Measurements from ENCODE around the gene RABGAP1. TPM values are rescaled to one million over a fixed set of nuclear protein-coding genes. Genes with fewer than 3 reads are reported as not detected.

The RABGAP1 gene
- total and polyA plus RNA-seq, 7 donors, result 15.5 to 57.9 (median 33.6) TPM

DNA sequence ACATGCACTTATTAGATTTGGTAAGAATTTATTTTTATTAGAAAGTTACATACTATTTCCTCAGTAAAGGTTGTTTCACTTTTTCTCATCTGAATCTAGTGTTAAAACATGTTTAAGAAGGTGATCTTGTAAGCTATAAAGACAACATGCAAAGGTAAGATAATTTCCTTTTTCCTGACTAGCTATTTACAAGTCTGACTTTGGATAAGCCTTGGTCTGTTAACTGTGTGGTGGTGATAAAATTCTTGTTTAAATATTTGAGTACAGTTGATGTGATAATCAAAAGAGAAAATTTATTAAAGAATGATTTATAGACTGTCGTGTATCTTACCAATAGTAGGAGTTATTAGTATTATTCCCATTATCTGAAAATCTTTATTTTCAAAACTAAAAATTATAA, 55.8 kb downstream of the RABGAP1 start:
- no peak overlapping the region for H3K27ac ChIP-seq
- H3K27me3 ChIP-seq (ENCODE audit: insufficient read depth in 3 of 3, low read length in 2 of 3), result no peaks in the 10 kb centered on the region
- intact Hi-C loops (cut with DNase I), result loop anchor here in 1 of 2 donors (10.0 kb wide), 1 partner anchor 62 kb away; the partner anchor contains the start of gene ZBTB26
- DNase-seq, result no peak
- peaks cover 0 to 62% of the 10 kb centered on the region in 2 donors for H3K36me3 ChIP-seq (ENCODE audit: insufficient read depth in 1 of 2, low read depth in 1 of 2)
- H3K4me3 ChIP-seq, result no peak overlapping the region
- TF ChIP-seq, protein P1, sequence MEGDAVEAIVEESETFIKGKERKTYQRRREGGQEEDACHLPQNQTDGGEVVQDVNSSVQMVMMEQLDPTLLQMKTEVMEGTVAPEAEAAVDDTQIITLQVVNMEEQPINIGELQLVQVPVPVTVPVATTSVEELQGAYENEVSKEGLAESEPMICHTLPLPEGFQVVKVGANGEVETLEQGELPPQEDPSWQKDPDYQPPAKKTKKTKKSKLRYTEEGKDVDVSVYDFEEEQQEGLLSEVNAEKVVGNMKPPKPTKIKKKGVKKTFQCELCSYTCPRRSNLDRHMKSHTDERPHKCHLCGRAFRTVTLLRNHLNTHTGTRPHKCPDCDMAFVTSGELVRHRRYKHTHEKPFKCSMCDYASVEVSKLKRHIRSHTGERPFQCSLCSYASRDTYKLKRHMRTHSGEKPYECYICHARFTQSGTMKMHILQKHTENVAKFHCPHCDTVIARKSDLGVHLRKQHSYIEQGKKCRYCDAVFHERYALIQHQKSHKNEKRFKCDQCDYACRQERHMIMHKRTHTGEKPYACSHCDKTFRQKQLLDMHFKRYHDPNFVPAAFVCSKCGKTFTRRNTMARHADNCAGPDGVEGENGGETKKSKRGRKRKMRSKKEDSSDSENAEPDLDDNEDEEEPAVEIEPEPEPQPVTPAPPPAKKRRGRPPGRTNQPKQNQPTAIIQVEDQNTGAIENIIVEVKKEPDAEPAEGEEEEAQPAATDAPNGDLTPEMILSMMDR (IDR thresholded peaks at IDR 0.05), result no peak
- no peaks in the 10 kb centered on the region for H3K4me1 ChIP-seq
- no peaks in the 10 kb centered on the region for H3K9me3 ChIP-seq
- ATAC-seq, result no peak
- WGBS, 3 donors, result 94 to 96% (median 94%) methylated on average over 1 of the region's 1 CpG

DNA sequence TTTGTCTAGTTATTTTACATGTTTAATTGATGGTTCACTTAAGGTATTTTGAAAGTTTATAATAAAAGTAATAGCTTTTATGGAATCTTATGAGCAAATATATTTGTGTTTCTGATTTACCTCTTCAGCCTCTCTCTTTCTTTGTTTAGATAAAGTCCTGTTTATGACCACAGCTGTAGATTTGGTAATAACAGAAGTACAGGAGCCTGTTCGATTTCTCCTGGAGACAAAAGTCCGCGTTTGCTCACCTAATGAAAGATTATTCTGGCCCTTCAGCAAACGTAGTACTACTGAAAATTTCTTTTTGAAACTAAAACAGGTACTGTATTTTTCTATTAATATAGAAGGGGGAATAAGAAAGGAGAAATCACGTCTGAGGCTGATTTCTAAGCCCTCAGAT, 57.6 kb downstream of the RABGAP1 start:
- H3K27ac ChIP-seq, result no peak overlapping the region
- no peak for DNase-seq
- 89 to 94% (median 89%) methylated on average over 5 of the region's 5 CpGs for WGBS, 3 donors
- TF ChIP-seq, protein P1 (IDR thresholded peaks at IDR 0.05), result no peak
- ATAC-seq, result no peak
- no peak overlapping the region for H3K4me3 ChIP-seq
- H3K9me3 ChIP-seq, result no peaks in the 10 kb centered on the region
- peaks cover 2% of the 10 kb centered on the region for H3K4me1 ChIP-seq
- H3K36me3 ChIP-seq (ENCODE audit: insufficient read depth in 1 of 2, low read depth in 1 of 2), result peaks cover 0 to 69% of the 10 kb centered on the region in 2 donors
- no peaks in the 10 kb centered on the region for H3K27me3 ChIP-seq (ENCODE audit: insufficient read depth in 3 of 3, low read length in 2 of 3)
- intact Hi-C loops (cut with DNase I), result loop anchor here in 1 of 2 donors (10.0 kb wide), 1 partner anchor 64 kb away; the partner anchor contains the start of gene ZBTB26

DNA sequence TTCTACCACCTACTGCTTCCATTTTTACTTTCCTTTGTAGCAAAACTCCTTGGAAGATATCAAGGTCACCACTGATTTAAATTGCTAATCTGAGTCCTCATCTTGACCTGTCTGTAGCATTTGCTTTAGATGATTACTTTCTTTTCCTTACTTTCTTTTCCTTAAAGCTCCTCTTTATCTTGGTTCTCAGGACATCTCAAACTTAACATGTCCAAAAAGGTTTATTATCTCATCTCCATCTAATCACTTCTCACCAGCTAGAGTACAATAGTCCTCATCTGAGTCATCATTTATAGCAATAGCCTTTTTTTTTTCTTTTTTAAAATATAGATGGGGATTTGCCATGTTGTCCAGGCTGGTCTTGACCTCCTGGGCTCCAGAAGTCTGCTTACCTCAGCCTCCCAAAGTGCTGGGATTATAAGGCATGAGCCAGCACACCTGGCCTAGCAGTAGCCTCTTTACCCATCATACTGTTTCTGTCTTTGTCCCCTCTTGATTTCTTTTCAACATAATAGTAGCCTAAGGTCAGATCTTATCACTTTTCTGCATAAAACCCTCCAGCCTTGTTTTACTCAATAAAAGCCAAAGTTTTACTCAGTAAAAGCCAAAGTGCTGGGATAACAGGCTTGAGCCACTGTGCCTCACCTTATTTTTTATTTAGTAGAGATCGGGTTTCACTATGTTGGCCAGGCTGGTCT, 59.7 kb downstream of the RABGAP1 start:
- peaks cover 0 to 89% of the 10 kb centered on the region in 2 donors for H3K36me3 ChIP-seq (ENCODE audit: insufficient read depth in 1 of 2, low read depth in 1 of 2)
- intact Hi-C loops (cut with DNase I), result no loop called here
- TF ChIP-seq, protein P1 (IDR thresholded peaks at IDR 0.05), result no peak

DNA sequence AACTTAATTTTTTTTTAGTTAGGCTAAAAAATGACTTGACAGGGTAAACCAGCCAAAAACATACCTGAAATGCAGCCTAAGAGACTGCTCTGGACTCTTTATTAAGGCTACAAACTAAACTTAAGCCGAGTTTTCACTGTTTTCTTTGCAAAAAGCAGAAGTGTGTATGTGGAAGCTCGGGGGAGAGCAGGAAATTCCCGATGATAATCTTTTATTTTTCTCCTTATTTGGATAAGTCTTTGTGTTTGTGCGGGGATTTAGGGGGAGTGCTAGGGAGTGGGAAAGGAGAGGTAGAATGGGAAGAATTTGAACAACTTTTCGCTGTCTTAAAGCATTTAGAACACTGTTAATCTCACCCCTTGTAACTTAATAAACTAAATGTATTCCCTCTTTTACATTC, 61.9 kb downstream of the RABGAP1 start:
- ATAC-seq (no peak), DNase-seq (no peak)
- TF ChIP-seq, protein P1 (IDR thresholded peaks at IDR 0.05), result no peak
- Histone ChIP-seq H3K9me3 (no peaks in the 10 kb centered on the region), H3K4me1 (peaks cover 5% of the 10 kb centered on the region), H3K36me3 (ENCODE audit: insufficient read depth in 1 of 2, low read depth in 1 of 2) (peaks cover 0 to 72% of the 10 kb centered on the region in 2 donors), H3K4me3 (no peak overlapping the region), H3K27me3 (ENCODE audit: insufficient read depth in 3 of 3, low read length in 2 of 3) (no peaks in the 10 kb centered on the region), H3K27ac (no peak overlapping the region)
- 56 to 74% (median 66%) methylated on average over 5 of the region's 5 CpGs for WGBS, 3 donors
- intact Hi-C loops (cut with DNase I), result no loop called here

More for the DNA sequence above, 59.7 kb downstream of the RABGAP1 start:
- H3K27me3 ChIP-seq (ENCODE audit: insufficient read depth in 3 of 3, low read length in 2 of 3), result no peaks in the 10 kb centered on the region
- H3K4me1 ChIP-seq, result peaks cover 5% of the 10 kb centered on the region
- DNase-seq (no peak), ATAC-seq (no peak)
- H3K27ac ChIP-seq, result no peak overlapping the region
- no peak overlapping the region for H3K4me3 ChIP-seq
- no peaks in the 10 kb centered on the region for H3K9me3 ChIP-seq
- 88 to 100% (median 100%) methylated on average over 1 of the region's 1 CpG for WGBS, 3 donors
